CD4-positive, alpha-beta T cell treated with Interleukin-21 for 1 hour (primary cell): ENCODE data around the gene ZBTB16.
A peak's percentile ranks its signal among the peaks of the same experiment; 100 is the strongest.

ENCODE experiments used
- DNase-seq: peaks from one replicate; pipeline ENCODE4 v3.0.0-alpha.2; 2020

ZBTB16 gene

GRCh38 chr11:114270531-114271270 lies 211.2 kb downstream of the ZBTB16 start:
- no peak for DNase-seq

DNA sequence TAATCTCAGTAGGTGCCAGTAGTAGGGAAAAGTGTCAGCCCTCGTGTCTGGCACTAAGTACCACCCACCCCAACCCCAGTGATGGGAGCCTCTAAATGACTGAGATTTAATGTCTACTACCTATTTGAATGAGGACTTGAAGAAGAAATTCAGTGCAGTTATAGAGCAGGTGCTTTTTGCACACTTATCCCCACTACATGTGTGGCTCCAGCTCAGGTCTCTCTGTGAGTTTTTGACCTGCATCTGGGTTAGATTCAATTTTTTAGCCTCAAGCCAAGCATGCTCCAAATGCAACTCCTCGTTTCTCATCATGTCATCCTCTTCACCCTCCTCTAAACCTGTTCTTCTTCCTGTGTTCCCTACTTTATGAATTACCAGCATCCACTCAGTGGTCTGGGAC lies 211.8 kb downstream of the ZBTB16 start:
- DNase-seq: no peak

GRCh38 chr11:114272311-114272710 lies 212.8 kb downstream of the ZBTB16 start:
- DNase-seq: no peak

GRCh38 chr11:114273071-114273470 lies 213.6 kb downstream of the ZBTB16 start:
- no peak for DNase-seq

DNA sequence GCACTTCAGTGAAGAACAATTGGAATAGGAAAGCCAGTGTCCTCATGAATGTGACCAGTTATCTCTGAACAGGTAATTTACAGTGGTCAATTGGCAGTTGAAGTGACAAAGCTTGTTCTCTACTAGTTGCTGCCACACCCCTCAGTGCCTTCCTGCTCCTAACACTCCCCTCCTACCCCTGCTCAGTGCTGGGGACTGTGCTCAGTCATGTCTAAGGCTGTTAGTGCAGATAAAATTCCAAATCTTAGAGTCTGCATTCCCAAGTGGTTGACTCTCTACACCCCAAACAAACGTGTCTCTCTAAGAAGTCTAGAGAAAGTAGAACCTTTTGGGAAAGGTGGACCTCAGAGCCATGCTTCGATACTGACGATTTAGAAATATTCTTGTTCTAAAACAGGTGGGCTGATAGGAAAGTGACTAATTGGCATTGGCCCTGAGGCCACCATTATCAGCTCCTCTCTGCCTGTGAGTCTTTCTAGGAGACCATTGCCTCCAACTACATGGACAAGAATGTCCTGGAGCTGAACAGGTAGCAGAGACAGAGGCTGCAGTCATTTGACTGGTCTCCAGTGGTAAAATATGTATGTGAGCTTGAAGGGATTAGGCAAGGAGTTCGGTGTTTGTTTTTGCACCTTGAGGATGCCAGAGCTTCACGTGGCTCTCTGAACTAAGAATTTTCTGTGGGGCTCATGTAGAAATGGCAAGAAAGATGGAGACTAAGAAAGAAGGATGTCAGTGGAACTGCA lies 214.6 kb downstream of the ZBTB16 start:
- DNase-seq: no peak

- DNase-seq: no peak
These were observed 215.1 kb downstream of the ZBTB16 start for GRCh38 chr11:114274637-114275036.

GRCh38 chr11:114275280-114275679 lies 215.8 kb downstream of the ZBTB16 start:
- no peak for DNase-seq

GRCh38 chr11:114276077-114276476 lies 216.6 kb downstream of the ZBTB16 start:
- DNase-seq: no peak

DNA sequence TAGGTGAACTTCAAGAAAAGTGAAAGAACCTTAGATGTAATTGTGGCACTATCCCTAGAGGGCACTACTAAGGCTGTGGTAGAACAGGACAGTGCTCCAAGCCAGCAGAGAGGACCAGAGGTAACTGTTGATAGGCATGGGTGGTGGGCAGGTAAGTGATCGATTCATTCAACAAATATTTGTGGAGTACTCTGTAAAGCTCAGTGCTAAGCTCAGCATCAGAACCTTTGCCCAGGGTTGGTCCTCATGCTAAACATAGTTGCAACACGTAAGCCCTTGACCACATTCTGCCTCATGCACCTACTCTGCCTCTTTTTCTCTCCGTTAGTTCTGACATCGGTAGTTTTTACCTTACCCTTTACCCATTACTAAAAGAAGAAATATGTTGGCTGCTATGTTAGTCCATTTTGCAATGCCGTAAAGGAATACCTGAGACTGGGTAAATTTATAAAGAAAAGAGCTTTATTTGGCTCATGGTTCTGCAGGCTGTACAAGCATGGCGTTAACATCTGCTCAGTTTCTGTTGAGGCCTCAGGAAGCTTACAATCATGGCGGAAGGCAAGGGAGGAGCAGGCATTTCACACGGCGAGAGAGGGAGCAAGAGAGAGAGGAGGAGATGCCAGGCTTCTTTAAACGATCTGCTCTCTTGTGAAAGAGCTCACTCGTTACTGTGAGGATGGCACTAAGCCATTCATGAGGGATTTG lies 218.3 kb downstream of the ZBTB16 start:
- DNase-seq: no peak

DNA sequence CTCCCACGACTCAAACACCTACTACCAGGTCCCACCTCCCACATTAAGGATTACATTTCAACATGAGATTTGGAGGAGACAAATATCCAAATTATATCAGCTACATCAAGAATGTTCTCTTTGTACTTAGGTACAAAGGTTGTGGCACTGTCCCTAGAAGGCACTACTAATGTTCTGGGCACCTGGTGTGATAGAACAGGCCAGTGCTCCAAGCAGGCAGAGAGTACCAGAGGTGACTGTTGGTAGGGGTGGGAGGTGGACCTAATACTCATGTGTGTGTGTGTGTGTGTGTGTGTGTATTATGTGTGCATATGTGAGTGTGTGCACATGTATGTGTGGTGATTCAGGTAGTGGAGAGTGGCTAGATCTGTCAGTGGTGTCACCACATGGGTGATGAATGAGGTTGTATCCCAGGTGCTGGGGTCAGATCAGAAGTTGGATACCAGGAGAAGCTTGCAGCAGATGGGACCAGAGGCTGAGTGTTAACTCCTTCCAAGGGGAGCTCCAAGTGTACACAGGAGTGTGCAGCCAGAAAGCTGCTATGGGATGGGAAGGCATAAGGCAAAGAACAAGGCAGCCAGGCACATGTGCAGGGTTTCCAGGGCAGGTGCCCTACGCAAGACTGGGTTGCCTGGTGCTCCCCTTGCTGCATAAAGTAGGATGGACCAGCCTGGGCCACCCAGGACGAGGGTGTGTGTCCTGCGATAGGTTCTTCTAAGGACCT lies 219.0 kb downstream of the ZBTB16 start:
- no peak for DNase-seq

DNA sequence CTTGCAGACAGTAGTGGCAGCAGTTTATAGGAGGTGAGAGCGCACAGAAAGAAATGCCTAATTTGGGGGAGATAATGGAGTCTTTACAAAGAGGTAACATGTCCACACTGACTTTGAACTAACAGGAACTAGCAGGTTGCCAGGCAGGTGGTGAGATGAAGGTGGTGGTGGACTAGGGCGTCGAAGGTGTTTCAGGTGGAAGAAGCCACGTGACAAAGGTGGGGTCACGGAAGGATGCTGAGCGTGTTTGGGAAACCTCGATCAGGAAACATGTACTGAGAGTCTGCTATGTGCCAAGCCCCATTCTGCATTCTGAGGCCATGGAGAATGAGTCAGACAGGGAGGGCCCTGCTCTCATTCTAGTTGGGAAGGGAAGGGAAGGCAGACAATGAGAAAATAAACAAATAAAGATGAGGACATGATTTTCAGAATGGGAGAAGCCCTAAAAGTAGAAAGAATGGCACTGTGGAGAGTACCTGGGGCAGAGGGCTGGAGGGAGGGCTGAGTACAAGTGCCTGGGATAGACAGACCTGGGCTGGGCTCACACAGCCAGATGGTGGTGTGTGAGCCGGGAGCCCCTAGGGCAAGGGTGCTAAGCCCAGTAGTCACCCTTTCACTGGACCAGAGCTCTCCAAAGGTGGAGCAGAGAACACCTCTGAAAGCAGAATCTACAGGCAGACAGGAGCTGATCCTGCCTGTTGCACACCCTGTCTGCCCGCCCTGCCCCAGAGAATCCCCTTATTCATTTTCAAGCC lies 220.5 kb downstream of the ZBTB16 start:
- no peak for DNase-seq

- peak; percentile 8 for DNase-seq
These were observed 221.2 kb downstream of the ZBTB16 start for GRCh38 chr11:114280696-114281095.

DNA sequence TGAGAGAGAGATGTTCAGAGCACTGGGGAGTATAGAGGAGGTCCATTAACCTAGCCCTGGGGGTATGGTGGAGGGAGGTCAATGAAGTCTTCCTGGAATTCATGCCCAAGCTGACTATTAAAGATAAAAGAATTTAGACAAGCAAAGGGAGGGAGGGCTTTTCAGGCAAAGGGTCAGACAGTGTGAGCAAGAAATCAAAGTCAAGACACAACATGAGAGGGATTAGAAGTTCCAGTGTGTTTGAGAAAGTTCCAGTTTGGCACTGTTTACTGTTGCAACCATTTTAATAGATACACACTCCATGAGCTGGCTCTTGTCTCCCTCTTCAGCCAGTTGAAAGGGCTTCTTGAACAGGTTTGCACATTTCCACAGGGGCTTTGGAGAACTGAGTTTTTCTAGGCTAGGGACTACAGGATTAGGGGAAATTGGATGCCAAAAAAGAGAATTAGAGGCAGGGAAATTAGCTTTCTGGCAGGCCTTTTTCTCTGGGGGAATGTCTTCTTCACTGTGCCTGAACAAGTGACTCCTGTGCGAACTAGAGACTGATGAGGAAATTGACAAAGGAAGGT lies 222.0 kb downstream of the ZBTB16 start:
- DNase-seq: no peak

DNA sequence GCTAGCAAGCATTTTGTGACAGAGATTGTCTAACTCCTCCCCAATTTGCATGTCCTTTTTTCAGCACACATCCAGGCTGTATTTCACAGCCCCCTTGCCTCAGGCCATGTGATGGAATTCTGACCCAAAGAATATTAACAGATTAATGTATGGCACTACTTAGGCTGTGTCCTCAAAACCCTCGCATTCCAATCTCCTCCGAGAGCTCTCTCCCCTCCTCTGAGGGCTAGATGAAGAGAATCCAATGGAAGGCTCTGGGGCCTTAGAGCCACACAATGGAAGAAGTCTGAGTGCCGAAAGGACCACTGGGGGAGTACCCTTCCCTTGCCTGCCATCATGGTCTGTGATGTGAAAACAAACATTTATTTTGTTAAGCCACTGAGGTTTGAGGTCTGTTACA lies 223.0 kb downstream of the ZBTB16 start:
- DNase-seq: no peak

DNA sequence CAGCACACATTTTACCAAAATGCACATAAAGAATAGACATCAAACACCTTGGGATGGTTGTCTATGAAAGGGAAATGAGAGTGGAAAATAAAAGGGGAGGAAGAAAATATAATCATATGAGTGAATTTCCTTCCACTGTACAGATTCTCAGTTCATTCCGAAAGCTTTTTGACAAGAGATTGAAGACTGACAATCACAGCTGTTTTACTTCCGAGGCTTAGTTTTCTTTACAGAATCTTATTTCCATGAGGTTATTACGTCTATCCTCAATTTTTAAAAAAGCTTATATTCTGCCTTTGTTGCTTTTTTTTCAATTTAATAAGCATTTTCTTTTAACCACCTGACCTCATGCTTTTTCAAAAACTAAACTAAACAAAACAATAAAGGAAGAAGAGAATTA lies 223.9 kb downstream of the ZBTB16 start:
- no peak for DNase-seq

GRCh38 chr11:114284021-114284420 lies 224.5 kb downstream of the ZBTB16 start:
- DNase-seq: no peak

- DNase-seq: no peak
These were observed 225.4 kb downstream of the ZBTB16 start for GRCh38 chr11:114284914-114285313.

DNA sequence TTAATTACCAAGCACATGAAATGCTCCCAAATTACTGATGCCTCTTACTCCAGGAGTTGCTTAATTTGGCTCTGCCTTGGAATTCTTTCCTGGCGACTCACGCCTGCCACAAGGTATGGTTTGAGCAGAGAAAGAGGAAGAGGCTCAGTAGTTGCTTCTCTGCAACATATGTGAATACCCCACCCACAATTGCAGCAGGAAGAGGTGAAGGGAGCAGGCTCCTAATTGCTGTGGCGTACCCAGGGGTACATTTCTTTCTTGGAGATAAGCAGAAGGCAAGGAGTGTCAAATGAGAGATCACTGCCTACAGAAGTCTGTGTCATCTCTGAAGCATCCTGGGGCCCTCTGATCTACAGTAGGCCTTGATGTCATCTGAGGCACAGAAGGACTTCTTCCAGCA lies 226.1 kb downstream of the ZBTB16 start:
- no peak for DNase-seq

DNA sequence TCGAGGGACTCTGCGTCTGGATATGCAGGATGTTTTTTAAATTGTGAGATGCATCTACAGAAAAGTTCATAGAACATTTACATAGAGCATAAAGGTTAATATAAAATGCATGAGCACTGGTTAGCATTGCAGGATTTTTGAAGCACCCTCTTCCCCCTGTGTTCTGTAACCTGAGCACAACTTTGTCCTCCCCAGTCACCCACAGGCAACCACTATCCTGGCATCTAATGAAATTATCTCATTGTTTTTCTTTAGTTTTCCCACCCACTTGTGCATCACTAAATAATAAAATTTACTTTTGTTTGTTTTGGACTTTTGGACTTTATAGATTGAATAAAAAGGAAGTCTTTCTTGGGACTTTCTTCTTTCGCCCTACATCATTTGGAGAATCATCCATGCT lies 226.7 kb downstream of the ZBTB16 start:
- DNase-seq: no peak

GRCh38 chr11:114287154-114287553 lies 227.6 kb downstream of the ZBTB16 start:
- no peak for DNase-seq

DNA sequence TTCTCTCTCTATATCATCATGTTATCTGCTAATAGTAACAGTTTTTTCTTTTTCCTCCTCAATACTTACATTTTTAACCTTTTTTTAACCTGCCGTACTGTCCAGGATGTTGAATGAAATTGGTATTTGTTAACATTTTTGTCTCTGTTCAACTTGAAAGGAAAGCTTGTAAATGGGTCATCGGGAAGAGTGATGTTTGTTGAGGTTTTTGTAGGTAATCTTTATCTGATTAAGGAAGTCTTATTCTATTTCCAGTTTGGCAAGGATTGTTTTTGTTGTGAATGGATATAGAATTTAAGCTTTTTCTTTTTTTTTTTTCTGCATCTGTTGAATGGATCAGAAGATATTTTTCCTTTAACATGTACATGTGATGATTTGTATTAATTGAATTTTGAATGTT lies 228.6 kb downstream of the ZBTB16 start:
- DNase-seq: no peak

DNA sequence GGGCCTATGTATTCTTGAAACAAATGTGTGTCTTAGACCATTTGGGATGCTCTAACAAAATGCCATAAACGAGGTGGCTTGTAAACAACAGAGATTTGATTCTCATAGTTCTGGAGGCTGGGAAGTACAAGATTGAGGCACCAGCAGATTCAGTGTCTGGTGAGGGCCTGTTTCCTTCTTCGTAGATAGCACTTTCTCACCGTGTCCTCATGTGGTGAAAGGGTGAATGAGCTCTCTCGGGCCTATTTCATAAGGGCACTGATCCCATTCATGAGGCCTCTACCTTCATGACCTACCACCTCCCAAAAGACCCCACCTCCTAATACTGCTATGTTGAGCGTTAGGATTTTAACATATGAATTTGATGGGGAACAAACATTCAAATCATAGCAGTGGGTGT lies 230.3 kb downstream of the ZBTB16 start:
- DNase-seq: no peak
